ENCODE measurements around the gene NCDN. TPM values are rescaled to one million over a fixed set of nuclear protein-coding genes. Genes with fewer than 3 reads are reported as not detected.

The NCDN gene
- total RNA-seq, 1 donor = 24.4 TPM

DNA sequence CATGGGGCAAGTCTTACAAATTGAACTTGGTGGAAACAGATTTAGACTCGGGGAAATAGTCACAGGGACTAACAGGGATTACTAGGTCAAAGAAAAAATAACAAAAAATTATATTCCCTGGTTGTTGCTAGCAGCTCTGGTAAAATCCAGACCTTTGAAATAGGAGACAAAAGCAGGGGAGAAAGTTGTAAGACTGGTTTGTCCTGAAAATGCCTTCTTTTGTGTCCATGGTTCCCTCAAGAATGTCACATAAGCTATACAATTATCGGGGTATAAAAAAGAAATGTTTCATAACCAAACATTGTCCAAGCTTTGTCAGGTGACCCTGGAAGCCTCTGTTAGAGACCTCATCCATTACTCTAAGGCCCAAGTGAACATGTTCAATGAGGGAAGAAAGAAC, 33.5 kb upstream of the NCDN start:
- no peak overlapping the region for H3K4me3 ChIP-seq (ENCODE audit: low read depth, low read length)
- TF ChIP-seq CTCF (IDR thresholded peaks at IDR 0.05; ENCODE audit: insufficient read depth, low read length) = no peak
- no peak for DNase-seq (ENCODE audit: low read depth)

GRCh38 chr1:35530168-35530567, 27.4 kb upstream of the NCDN start:
- no peak for DNase-seq (ENCODE audit: low read depth)
- TF ChIP-seq CTCF (IDR thresholded peaks at IDR 0.05; ENCODE audit: insufficient read depth, low read length) = no peak

DNA sequence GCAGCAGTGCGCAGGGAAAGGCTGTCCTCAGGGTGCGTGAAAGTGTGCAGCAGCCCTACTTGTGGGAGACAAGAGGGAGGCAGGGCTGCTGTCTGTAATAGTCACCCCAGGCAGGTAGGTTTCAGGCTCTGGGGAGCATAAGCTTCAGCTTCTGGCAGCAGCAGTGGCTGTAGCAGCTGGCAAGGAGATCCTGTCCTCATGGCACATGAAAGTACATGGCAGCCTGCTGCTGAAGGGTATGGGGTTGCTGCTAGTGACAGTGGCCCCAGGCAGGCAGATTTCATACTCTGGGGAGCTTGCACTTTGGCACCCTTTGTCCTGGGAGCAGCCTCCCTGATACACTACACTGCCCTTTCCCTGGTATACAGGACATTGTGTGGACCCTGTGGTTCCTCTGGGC, 26.7 kb upstream of the NCDN start:
- no peak for DNase-seq (ENCODE audit: low read depth)

More at GRCh38 chr1:35530168-35530567, 27.4 kb upstream of the NCDN start:
- H3K4me3 ChIP-seq (ENCODE audit: low read depth, low read length) = no peak overlapping the region

DNA sequence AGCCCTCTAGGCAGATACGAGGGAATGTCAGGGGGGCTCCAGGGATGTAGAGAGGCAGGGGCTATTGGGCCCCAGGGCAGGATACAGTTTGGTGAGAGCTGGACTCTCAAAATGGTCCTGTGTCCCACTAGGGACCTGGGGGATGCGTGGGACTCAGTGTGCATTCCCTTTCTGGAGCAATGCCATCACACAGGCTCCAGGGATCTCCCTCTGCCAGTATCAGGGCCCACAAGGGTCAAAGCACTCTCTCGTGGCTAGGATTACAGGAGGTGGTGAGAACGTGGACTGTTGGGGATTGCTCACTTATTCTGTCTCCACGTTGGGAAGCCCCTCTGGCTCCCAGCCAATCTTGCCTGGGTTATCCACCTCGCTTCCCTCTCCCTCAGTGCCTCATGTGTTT, 26.2 kb upstream of the NCDN start:
- TF ChIP-seq CTCF (IDR thresholded peaks at IDR 0.05; ENCODE audit: insufficient read depth, low read length) = no peak
- no peak overlapping the region for H3K4me3 ChIP-seq (ENCODE audit: low read depth, low read length)
- no peak for DNase-seq (ENCODE audit: low read depth)

More for the DNA sequence above, 26.7 kb upstream of the NCDN start:
- no peak overlapping the region for H3K4me3 ChIP-seq (ENCODE audit: low read depth, low read length)
- TF ChIP-seq CTCF (IDR thresholded peaks at IDR 0.05; ENCODE audit: insufficient read depth, low read length) = no peak

- DNase-seq (ENCODE audit: low read depth) = peak; percentile 64
- no peak overlapping the region for H3K4me3 ChIP-seq (ENCODE audit: low read depth, low read length)
- TF ChIP-seq CTCF (IDR thresholded peaks at IDR 0.05; ENCODE audit: insufficient read depth, low read length) = no peak
Observed at GRCh38 chr1:35532497-35533223, 24.9 kb upstream of the NCDN start.

DNA sequence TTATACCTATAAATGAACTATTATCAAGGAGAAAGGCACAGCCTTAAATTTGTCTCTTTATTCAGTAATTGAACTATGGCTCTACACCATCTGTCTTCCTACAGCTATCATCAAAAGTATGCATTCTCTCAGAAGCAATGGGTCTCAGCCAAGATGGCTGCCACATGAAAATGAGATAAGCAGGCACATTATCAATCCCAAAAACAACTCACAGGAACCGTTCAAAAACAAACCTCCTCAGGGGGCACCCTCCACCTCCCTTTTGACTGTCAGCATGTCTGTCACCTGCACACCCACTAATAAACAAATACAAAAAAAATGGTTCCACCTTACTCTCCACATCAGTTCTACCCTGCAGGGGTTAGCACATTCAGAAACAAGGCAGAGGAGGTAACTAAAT, 24.0 kb upstream of the NCDN start:
- no peak for TF ChIP-seq CTCF (IDR thresholded peaks at IDR 0.05; ENCODE audit: insufficient read depth, low read length)

DNA sequence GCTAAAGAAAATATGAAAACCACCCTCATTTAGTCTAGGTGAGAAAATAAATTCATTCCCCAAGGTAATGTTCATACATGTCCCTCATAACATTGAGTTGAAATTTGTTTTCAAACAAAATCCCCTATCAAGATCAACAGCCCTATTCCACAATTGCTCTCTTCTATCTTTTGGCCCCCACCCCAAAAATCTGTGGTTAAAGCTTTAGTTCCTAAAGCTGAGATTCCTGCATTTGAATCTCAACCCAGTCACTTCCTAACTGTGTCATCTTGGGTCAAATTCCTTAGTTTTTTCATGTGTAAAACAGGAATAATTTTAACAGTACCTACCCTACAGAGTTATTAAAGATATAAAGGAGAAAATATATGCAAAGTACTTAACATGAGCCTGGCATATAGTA, 22.4 kb upstream of the NCDN start:
- DNase-seq (ENCODE audit: low read depth) = peak; percentile 27
- TF ChIP-seq CTCF (IDR thresholded peaks at IDR 0.05; ENCODE audit: insufficient read depth, low read length) = no peak
- H3K4me3 ChIP-seq (ENCODE audit: low read depth, low read length) = no peak overlapping the region

More for the DNA sequence above, 24.0 kb upstream of the NCDN start:
- no peak overlapping the region for H3K4me3 ChIP-seq (ENCODE audit: low read depth, low read length)
- DNase-seq (ENCODE audit: low read depth) = peak; percentile 26
